CD1c-positive myeloid dendritic cell (primary cell): Measurements from ENCODE around the gene HMGB4.

Source experiments
- DNase-seq: peaks from one replicate; pipeline ENCODE4 v3.0.0-alpha.2; 2016; ENCODE audit errors: extremely low spot score

The HMGB4 gene

GRCh38 chr1:33898406-33898805 lies 34.5 kb downstream of the HMGB4 start:
- DNase-seq: no peak

GRCh38 chr1:33898881-33899280 lies 35.0 kb downstream of the HMGB4 start:
- no peak for DNase-seq

- DNase-seq: no peak
Measured at GRCh38 chr1:33899746-33900145, 35.9 kb downstream of the HMGB4 start.

- no peak for DNase-seq
Measured at GRCh38 chr1:33902486-33903209, 38.8 kb downstream of the HMGB4 start.

- DNase-seq: no peak
Measured at GRCh38 chr1:33903210-33903589, 39.3 kb downstream of the HMGB4 start.

- no peak for DNase-seq
Measured at GRCh38 chr1:33905241-33905640, 41.4 kb downstream of the HMGB4 start.

- no peak for DNase-seq
Measured at GRCh38 chr1:33906156-33906555, 42.3 kb downstream of the HMGB4 start.

GRCh38 chr1:33908324-33908956 lies 44.6 kb downstream of the HMGB4 start:
- no peak for DNase-seq
